WTC11 (cell line): ENCODE measurements around the gene OAF. TPM values are rescaled to one million over a fixed set of nuclear protein-coding genes. Genes with fewer than 3 reads are reported as not detected.

Experiments
- CBFB ChIP-seq: sonication (generic); formaldehyde crosslinking; IDR thresholded peaks from 2 replicates; pipeline ENCODE4 v1.8.1; 2022; ENCODE audit warnings: mild to moderate bottlenecking, low read depth, missing genetic modification reagents
- E2F5 ChIP-seq: sonication (generic); formaldehyde crosslinking; IDR thresholded peaks from 2 replicates; pipeline ENCODE4 v1.8.1; 2022; ENCODE audit warnings: mild to moderate bottlenecking, moderate library complexity, missing genetic modification reagents
- ETV6 ChIP-seq: sonication (generic); formaldehyde crosslinking; IDR thresholded peaks from 2 replicates; pipeline ENCODE4 v1.8.1; 2022; ENCODE audit warnings: mild to moderate bottlenecking, missing genetic modification reagents
- FOXJ3 ChIP-seq: sonication (generic); formaldehyde crosslinking; IDR thresholded peaks from 2 replicates; pipeline ENCODE4 v1.9.0; 2021; ENCODE audit warnings: missing genetic modification reagents, mild to moderate bottlenecking, borderline replicate concordance
- FOXK1 ChIP-seq: sonication (generic); formaldehyde crosslinking; IDR thresholded peaks from 2 replicates; pipeline ENCODE4 v1.8.0; 2022; ENCODE audit warnings: mild to moderate bottlenecking, moderate library complexity, missing genetic modification reagents
- HMGXB4 ChIP-seq: sonication (generic); formaldehyde crosslinking; IDR thresholded peaks from 2 replicates; pipeline ENCODE4 v1.8.1; 2023; ENCODE audit warnings: mild to moderate bottlenecking, moderate library complexity, missing genetic modification reagents
- IRF1 ChIP-seq: sonication (generic); formaldehyde crosslinking; IDR thresholded peaks from 2 replicates; pipeline ENCODE4 v1.8.0; 2023; ENCODE audit warnings: missing genetic modification reagents
- IRF2 ChIP-seq: sonication (generic); formaldehyde crosslinking; IDR thresholded peaks from 2 replicates; pipeline ENCODE4 v1.8.0; 2022; ENCODE audit warnings: low read depth, missing genetic modification reagents, borderline replicate concordance
- KAT7 ChIP-seq: sonication (generic); formaldehyde crosslinking; IDR thresholded peaks from 2 replicates; pipeline ENCODE4 v1.8.1; 2023; ENCODE audit warnings: missing genetic modification reagents, mild to moderate bottlenecking, borderline replicate concordance
- MLX ChIP-seq: sonication (generic); formaldehyde crosslinking; IDR thresholded peaks from 2 replicates; pipeline ENCODE4 v1.8.1; 2023; ENCODE audit warnings: mild to moderate bottlenecking, missing genetic modification reagents, moderate library complexity
- MXD4 ChIP-seq: fragments of 250-450 bp; sonication (Bioruptor Pico); IDR thresholded peaks from 2 replicates; pipeline ENCODE4 v1.8.0; 2021; ENCODE audit warnings: mild to moderate bottlenecking, moderate library complexity, borderline replicate concordance
- NR3C1 ChIP-seq: sonication (generic); formaldehyde crosslinking; conservative IDR thresholded peaks from 2 replicates; pipeline ENCODE4 v1.8.1; 2023; ENCODE audit warnings: low read depth, mild to moderate bottlenecking, missing genetic modification reagents
- OVOL2 ChIP-seq: fragments of 250-450 bp; sonication (Bioruptor Pico); IDR thresholded peaks from 2 replicates; pipeline ENCODE4 v1.9.0; 2021; ENCODE audit warnings: mild to moderate bottlenecking, borderline replicate concordance
- PRRX2 ChIP-seq: fragments of 250-450 bp; sonication (Bioruptor Pico); IDR thresholded peaks from 2 replicates; pipeline ENCODE4 v1.8.0; 2021; ENCODE audit warnings: mild to moderate bottlenecking
- SP1 ChIP-seq: sonication (generic); formaldehyde crosslinking; conservative IDR thresholded peaks from 2 replicates; pipeline ENCODE4 v1.8.1; 2022; ENCODE audit warnings: missing genetic modification reagents
- STAT6 ChIP-seq: sonication (generic); formaldehyde crosslinking; conservative IDR thresholded peaks from 2 replicates; pipeline ENCODE4 v1.8.1; 2023; ENCODE audit warnings: mild to moderate bottlenecking, low read depth, missing genetic modification reagents, moderate library complexity
- USF1 ChIP-seq: sonication (generic); formaldehyde crosslinking; IDR thresholded peaks from 2 replicates; pipeline ENCODE4 v1.8.0; 2022; ENCODE audit warnings: mild to moderate bottlenecking, missing genetic modification reagents
- ZNF138 ChIP-seq: sonication (generic); formaldehyde crosslinking; conservative IDR thresholded peaks from 2 replicates; pipeline ENCODE4 v1.8.1; 2022; ENCODE audit warnings: mild to moderate bottlenecking, moderate library complexity, missing genetic modification reagents
- ZNF263 ChIP-seq: sonication (generic); formaldehyde crosslinking; IDR thresholded peaks from 2 replicates; pipeline ENCODE4 v1.8.1; 2022; ENCODE audit warnings: low read depth, mild to moderate bottlenecking, moderate library complexity, missing genetic modification reagents
- ZNF317 ChIP-seq: sonication (generic); formaldehyde crosslinking; IDR thresholded peaks from 2 replicates; pipeline ENCODE4 v1.8.1; 2023; ENCODE audit warnings: low read depth, mild to moderate bottlenecking, moderate library complexity, missing genetic modification reagents, borderline replicate concordance
- ZNF396 ChIP-seq: fragments of 250-450 bp; sonication (Bioruptor Pico); IDR thresholded peaks from 2 replicates; pipeline ENCODE4 v1.8.0; 2021; ENCODE audit warnings: mild to moderate bottlenecking, moderate library complexity, borderline replicate concordance
- ZNF423 ChIP-seq: fragments of 250-450 bp; sonication (Bioruptor Pico); IDR thresholded peaks from 2 replicates; pipeline ENCODE4 v2.1.2; 2022; ENCODE audit warnings: mild to moderate bottlenecking, moderate library complexity
- total RNA-seq: library from RNA; stranded (reverse); gene quantifications from 3 replicates; pipeline ENCODE4 v1.2.3, GENCODE V29; 2021
- TF ChIP-seq, protein P1 (sequence below): sonication (generic); formaldehyde crosslinking; IDR thresholded peaks from 2 replicates; pipeline ENCODE4 v1.8.0; 2022; ENCODE audit warnings: missing genetic modification reagents
- TF ChIP-seq, protein P2 (sequence below): sonication (generic); formaldehyde crosslinking; IDR thresholded peaks from 2 replicates; pipeline ENCODE4 v1.8.1; 2022; ENCODE audit warnings: low read depth, mild to moderate bottlenecking, moderate library complexity, missing genetic modification reagents, borderline replicate concordance
- TF ChIP-seq, protein P3 (sequence below): sonication (generic); formaldehyde crosslinking; IDR thresholded peaks from 2 replicates; pipeline ENCODE4 v1.8.0; 2022; ENCODE audit warnings: mild to moderate bottlenecking, missing genetic modification reagents

Gene OAF
- total RNA-seq, 1 experiment from 2014 or later: 5.6 TPM

GRCh38 chr11:120168960-120169681 lies 41.7 kb upstream of the OAF start (continued):
- TF ChIP-seq STAT6 (no peak), ETV6 (CRISPR knock-in tag) (peak; percentile 74), FOXK1 (CRISPR knock-in tag) (peak; percentile 51; the same call in 1 of the 2 replicates), FOXJ3 (CRISPR knock-in tag) (no peak), IRF2 (CRISPR knock-in tag) (no peak), NR3C1 (CRISPR knock-in tag) (0 out of 2 replicates have a peak, but pooled peaks have one; percentile 39), SP1 (peak; percentile 51; the same call in 1 of the 2 replicates), ZNF138 (CRISPR knock-in tag) (0 out of 2 replicates have a peak, but pooled peaks have one; percentile 66), CBFB (CRISPR knock-in tag) (peak; percentile 77; the same call in 1 of the 2 replicates), E2F5 (CRISPR knock-in tag) (peak; percentile 90; the same call in 1 of the 2 replicates), MLX (CRISPR knock-in tag) (0 out of 2 replicates have a peak, but pooled peaks have one; percentile 20), ZNF423 (CRISPR knock-in tag) (no peak), USF1 (no peak), IRF1 (CRISPR knock-in tag) (peak; percentile 63; the same call in 1 of the 2 replicates), ZNF396 (CRISPR knock-in tag) (no peak), ZNF317 (CRISPR knock-in tag) (0 out of 2 replicates have a peak, but pooled peaks have one; percentile 34), PRRX2 (no peak), KAT7 (CRISPR knock-in tag) (0 out of 2 replicates have a peak, but pooled peaks have one; percentile 64), OVOL2 (CRISPR knock-in tag) (no peak), HMGXB4 (peak; percentile 100), MXD4 (CRISPR knock-in tag) (no peak), ZNF263 (CRISPR knock-in tag) (no peak)
- TF ChIP-seq, protein P1, sequence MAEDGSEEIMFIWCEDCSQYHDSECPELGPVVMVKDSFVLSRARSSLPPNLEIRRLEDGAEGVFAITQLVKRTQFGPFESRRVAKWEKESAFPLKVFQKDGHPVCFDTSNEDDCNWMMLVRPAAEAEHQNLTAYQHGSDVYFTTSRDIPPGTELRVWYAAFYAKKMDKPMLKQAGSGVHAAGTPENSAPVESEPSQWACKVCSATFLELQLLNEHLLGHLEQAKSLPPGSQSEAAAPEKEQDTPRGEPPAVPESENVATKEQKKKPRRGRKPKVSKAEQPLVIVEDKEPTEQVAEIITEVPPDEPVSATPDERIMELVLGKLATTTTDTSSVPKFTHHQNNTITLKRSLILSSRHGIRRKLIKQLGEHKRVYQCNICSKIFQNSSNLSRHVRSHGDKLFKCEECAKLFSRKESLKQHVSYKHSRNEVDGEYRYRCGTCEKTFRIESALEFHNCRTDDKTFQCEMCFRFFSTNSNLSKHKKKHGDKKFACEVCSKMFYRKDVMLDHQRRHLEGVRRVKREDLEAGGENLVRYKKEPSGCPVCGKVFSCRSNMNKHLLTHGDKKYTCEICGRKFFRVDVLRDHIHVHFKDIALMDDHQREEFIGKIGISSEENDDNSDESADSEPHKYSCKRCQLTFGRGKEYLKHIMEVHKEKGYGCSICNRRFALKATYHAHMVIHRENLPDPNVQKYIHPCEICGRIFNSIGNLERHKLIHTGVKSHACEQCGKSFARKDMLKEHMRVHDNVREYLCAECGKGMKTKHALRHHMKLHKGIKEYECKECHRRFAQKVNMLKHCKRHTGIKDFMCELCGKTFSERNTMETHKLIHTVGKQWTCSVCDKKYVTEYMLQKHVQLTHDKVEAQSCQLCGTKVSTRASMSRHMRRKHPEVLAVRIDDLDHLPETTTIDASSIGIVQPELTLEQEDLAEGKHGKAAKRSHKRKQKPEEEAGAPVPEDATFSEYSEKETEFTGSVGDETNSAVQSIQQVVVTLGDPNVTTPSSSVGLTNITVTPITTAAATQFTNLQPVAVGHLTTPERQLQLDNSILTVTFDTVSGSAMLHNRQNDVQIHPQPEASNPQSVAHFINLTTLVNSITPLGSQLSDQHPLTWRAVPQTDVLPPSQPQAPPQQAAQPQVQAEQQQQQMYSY (CRISPR knock-in tag): peak; percentile 77
- TF ChIP-seq, protein P2, sequence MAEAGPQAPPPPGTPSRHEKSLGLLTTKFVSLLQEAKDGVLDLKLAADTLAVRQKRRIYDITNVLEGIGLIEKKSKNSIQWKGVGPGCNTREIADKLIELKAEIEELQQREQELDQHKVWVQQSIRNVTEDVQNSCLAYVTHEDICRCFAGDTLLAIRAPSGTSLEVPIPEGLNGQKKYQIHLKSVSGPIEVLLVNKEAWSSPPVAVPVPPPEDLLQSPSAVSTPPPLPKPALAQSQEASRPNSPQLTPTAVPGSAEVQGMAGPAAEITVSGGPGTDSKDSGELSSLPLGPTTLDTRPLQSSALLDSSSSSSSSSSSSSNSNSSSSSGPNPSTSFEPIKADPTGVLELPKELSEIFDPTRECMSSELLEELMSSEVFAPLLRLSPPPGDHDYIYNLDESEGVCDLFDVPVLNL: no peak
- TF ChIP-seq, protein P3, sequence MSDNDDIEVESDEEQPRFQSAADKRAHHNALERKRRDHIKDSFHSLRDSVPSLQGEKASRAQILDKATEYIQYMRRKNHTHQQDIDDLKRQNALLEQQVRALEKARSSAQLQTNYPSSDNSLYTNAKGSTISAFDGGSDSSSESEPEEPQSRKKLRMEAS (CRISPR knock-in tag): peak; percentile 86
